ENCODE results near the gene PIK3R1. TPM values are rescaled to one million over a fixed set of nuclear protein-coding genes. Genes with fewer than 3 reads are reported as not detected.

Gene PIK3R1
- polyA plus RNA-seq, 1 experiment, result 7.6 TPM

- POLR2A ChIA-PET, result interaction anchor here (0.5 kb wide), 1 partner anchor 676 kb away, joined by 3 read pairs; no protein-coding TSS in a partner anchor
- no peaks in the 10 kb centered on the region for H3K27me3 ChIP-seq (ENCODE audit: control insufficient read depth, insufficient read depth, low read length)
- H3K4me3 ChIP-seq (ENCODE audit: low read depth, low read length), result peak overlapping the region; percentile 61; the same call in 1 of the 2 replicates
- H3K27ac ChIP-seq (ENCODE audit: low read depth, low read length), result no peak overlapping the region
- no peaks in the 10 kb centered on the region for H3K9me3 ChIP-seq (ENCODE audit: control insufficient read depth, insufficient read depth, low read length)
- CTCF ChIA-PET, result interaction anchor here (0.9 to 3.3 kb wide), 15 partner anchors 12 to 720 kb away, joined by 3 to 52 read pairs (median 7); no protein-coding TSS in a partner anchor
- no peak for TF ChIP-seq CTCF (IDR thresholded peaks at IDR 0.05; ENCODE audit: low read depth, low read length)
- DNase-seq (ENCODE audit: low read depth, low spot score), result no peak
These were observed 72.0 kb downstream of the PIK3R1 start for GRCh38 chr5:68287631-68287975.

- ChIA-PET POLR2A (interaction anchor here (0.5 to 0.6 kb wide), 2 partner anchors 28 to 675 kb away, joined by 3 read pairs; no protein-coding TSS in a partner anchor), CTCF (interaction anchor here (1.0 to 3.3 kb wide), 8 partner anchors 13 to 674 kb away, joined by 3 to 46 read pairs (median 16); no protein-coding TSS in a partner anchor)
- TF ChIP-seq CTCF (IDR thresholded peaks at IDR 0.05; ENCODE audit: low read depth, low read length), result no peak
- no peaks in the 10 kb centered on the region for H3K27me3 ChIP-seq (ENCODE audit: control insufficient read depth, insufficient read depth, low read length)
- DNase-seq (ENCODE audit: low read depth, low spot score), result no peak
- peak overlapping the region; percentile 22 for H3K27ac ChIP-seq (ENCODE audit: low read depth, low read length)
- H3K9me3 ChIP-seq (ENCODE audit: control insufficient read depth, insufficient read depth, low read length), result no peaks in the 10 kb centered on the region
- peak overlapping the region; percentile 61 for H3K4me3 ChIP-seq (ENCODE audit: low read depth, low read length)
These were observed 72.6 kb downstream of the PIK3R1 start for GRCh38 chr5:68287976-68288706.

- DNase-seq (ENCODE audit: low read depth, low spot score), result no peak
- Histone ChIP-seq H3K27ac (ENCODE audit: low read depth, low read length) (no peak overlapping the region), H3K4me3 (ENCODE audit: low read depth, low read length) (peak overlapping the region; percentile 61), H3K9me3 (ENCODE audit: control insufficient read depth, insufficient read depth, low read length) (no peaks in the 10 kb centered on the region), H3K27me3 (ENCODE audit: control insufficient read depth, insufficient read depth, low read length) (no peaks in the 10 kb centered on the region)
- ChIA-PET POLR2A (interaction anchor here (0.6 kb wide), 1 partner anchor 29 kb away, joined by 3 read pairs; no protein-coding TSS in a partner anchor), CTCF (interaction anchor here (1.0 to 3.3 kb wide), 3 partner anchors 13 to 129 kb away, joined by 3 to 26 read pairs (median 7); no protein-coding TSS in a partner anchor)
- no peak for TF ChIP-seq CTCF (IDR thresholded peaks at IDR 0.05; ENCODE audit: low read depth, low read length)
These were observed 73.2 kb downstream of the PIK3R1 start for GRCh38 chr5:68288707-68289134.

GRCh38 chr5:68289498-68289897, 73.9 kb downstream of the PIK3R1 start:
- no peak for TF ChIP-seq CTCF (IDR thresholded peaks at IDR 0.05; ENCODE audit: low read depth, low read length)
- no peak for DNase-seq (ENCODE audit: low read depth, low spot score)
- ChIA-PET POLR2A (no interaction called here), CTCF (no interaction called here)
- Histone ChIP-seq H3K27ac (ENCODE audit: low read depth, low read length) (no peak overlapping the region), H3K27me3 (ENCODE audit: control insufficient read depth, insufficient read depth, low read length) (no peaks in the 10 kb centered on the region), H3K9me3 (ENCODE audit: control insufficient read depth, insufficient read depth, low read length) (no peaks in the 10 kb centered on the region), H3K4me3 (ENCODE audit: low read depth, low read length) (no peak overlapping the region)

GRCh38 chr5:68290260-68290674, 74.7 kb downstream of the PIK3R1 start:
- Histone ChIP-seq H3K9me3 (ENCODE audit: control insufficient read depth, insufficient read depth, low read length) (no peaks in the 10 kb centered on the region), H3K27me3 (ENCODE audit: control insufficient read depth, insufficient read depth, low read length) (no peaks in the 10 kb centered on the region), H3K27ac (ENCODE audit: low read depth, low read length) (no peak overlapping the region), H3K4me3 (ENCODE audit: low read depth, low read length) (no peak overlapping the region)
- ChIA-PET POLR2A (no interaction called here), CTCF (interaction anchor here (1.4 kb wide), 1 partner anchor 18 kb away, joined by 7 read pairs; no protein-coding TSS in a partner anchor)
- peak; percentile 21 for DNase-seq (ENCODE audit: low read depth, low spot score)
- no peak for TF ChIP-seq CTCF (IDR thresholded peaks at IDR 0.05; ENCODE audit: low read depth, low read length)

All from AG04450 (cell line).